Activated CD4-positive, alpha-beta T cell treated with anti-CD3 and anti-CD28 coated beads, Interleukin-2, amount 50 U/mL, for 48 hours (primary cell): ENCODE measurements around the gene STARD8.

ENCODE experiments used
- DNase-seq, 2 experiments: peaks; one replicate each; pipeline ENCODE4 v3.0.0-alpha.2; 2020

Gene STARD8

DNA sequence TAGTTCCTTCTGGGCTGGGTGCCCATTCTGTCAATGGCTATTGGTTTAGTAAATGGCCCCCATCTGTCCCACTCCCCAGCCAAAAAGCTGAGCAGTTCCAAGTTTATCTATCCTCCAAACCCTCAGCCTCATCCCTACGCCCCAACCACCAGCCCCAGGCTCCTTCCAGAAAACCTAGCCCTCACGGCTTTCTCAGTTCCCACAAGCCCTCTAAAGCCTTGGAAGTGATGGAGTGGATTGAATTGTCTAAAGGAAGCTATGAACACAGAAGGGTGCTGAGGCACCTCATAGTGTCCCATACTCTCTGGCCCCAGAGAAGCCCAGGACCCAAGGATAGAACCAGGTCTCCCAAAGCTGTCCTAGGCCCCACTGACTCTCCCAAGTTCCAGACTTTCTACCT is 105.8 kb downstream of the STARD8 start:
- DNase-seq: no peak

GRCh38 chrX:68754406-68754805 is 106.9 kb downstream of the STARD8 start:
- DNase-seq: no peak

DNA sequence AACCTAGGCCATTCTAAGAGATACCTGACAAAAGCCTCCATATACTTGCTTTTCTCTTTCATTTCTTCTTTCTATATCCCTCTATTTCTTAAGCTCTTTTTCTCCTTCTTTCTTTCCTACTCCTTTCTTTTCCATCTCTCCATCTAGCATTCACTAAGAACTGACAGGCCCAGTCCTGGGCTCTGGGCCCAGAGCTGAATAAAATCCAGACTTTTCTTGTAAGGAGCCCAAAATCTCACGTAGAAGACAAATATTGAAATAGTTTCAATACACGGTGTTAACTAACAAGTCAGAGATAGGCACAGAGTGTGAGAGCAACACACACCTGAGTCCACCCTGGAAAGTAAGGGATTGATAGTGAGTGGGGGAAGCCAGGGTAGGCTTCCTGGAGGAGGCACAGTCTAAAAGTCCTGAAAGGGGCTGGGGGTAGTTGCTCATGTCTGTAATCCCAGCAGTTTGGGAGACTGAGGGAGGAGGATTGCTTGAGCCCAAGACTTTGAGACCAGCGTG is 108.2 kb downstream of the STARD8 start:
- DNase-seq: no peak

DNA sequence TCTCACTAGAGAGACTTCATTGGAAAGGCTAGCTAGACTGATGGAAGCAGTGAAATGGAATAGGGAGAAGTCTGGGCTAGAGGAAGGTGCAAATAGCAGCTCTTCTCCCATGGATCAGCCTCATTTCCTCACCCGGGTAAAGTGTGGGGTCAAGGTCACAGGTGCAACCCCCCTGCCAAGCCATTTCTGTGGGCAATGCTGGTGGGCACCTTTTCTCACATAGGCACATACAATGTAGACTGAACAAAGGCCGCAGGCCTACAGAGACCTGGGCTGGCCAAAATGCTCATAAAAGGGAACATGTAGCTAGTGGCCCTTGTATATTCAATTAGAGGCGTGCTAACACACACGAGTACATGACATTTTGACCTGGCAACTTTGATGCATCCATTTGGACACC is 109.9 kb downstream of the STARD8 start:
- no peak for DNase-seq

DNA sequence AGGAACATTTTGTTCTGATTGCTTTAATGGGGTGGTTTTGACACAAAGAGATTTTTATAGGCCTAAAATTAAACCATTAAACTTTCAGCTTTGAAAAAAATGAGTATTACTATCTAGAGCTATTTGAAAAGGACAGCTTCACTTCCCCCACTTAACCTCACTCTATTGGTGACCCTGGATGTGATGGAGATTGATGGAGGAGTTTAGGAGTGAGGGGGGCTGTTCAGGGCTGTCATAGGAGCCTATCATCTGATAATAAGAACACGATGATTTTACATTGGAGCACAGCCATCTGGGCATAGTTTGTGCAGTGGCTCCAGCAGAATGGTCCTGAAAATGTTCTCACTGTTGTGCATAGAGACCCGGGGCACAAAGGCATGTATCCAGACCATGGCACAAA is 110.3 kb downstream of the STARD8 start:
- no peak for DNase-seq

DNA sequence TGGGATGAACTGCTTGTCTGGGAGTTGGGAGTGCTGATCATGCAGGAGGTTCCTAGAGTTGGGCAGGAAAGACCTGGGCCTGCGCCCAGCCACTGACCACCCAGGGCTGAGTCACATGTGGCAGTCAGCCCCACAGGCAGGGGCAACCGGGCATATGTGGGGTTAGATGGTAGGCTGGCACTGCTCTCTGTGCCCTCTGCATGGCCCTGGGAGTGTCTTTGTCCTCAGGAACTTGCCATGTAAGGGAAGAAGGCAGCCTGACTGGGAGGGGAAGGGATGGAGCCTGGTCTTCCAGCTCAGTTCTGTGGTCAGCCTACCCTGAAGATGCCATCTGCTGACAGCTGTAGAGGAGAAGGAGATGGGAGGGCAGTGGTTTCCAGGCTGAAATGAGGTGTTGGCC is 111.2 kb downstream of the STARD8 start:
- DNase-seq: no peak

GRCh38 chrX:68761086-68761485 is 113.6 kb downstream of the STARD8 start:
- no peak for DNase-seq

GRCh38 chrX:68762766-68763165 is 115.3 kb downstream of the STARD8 start:
- DNase-seq: no peak

- no peak for DNase-seq
Measured at GRCh38 chrX:68763481-68763880, 116.0 kb downstream of the STARD8 start.
